ENCODE results near the gene ABR.

The ABR gene

DNA sequence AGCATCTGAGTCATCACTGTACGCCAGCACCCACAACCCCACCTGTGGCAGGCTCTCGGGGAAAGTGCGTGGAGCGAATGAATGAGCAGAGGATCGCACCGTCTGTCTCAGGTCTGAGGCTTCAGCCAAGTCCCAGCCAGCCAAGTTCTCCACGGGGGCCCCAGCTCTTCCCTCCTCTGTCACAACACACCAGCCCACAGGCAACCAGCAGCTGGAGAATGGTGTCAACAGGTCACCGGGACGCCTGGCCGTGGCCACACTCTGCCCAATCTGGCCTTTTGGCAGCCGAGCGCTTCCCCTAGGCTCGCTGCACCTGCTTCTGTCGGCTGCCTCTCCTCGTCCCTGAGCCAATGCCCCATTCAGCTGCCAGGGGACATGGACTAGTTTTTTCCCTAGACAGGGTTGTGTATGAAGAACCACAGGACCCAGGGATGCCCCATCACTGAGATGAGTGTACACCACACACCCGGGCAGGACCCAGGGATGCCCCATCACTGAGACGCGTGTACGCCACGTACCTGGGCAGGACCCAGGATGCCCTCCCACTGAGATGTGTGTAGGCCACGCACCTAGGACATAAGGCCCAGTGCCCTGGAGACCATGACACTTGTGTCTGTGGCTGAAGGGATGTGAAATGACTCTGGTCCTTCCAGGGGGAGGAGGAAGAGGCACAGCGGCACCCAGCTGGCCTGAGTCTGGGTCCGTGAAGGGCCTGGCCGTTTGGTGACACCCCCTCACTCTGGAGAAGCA is 52.8 kb downstream of the ABR start:
- TF ChIP-seq, protein P1, sequence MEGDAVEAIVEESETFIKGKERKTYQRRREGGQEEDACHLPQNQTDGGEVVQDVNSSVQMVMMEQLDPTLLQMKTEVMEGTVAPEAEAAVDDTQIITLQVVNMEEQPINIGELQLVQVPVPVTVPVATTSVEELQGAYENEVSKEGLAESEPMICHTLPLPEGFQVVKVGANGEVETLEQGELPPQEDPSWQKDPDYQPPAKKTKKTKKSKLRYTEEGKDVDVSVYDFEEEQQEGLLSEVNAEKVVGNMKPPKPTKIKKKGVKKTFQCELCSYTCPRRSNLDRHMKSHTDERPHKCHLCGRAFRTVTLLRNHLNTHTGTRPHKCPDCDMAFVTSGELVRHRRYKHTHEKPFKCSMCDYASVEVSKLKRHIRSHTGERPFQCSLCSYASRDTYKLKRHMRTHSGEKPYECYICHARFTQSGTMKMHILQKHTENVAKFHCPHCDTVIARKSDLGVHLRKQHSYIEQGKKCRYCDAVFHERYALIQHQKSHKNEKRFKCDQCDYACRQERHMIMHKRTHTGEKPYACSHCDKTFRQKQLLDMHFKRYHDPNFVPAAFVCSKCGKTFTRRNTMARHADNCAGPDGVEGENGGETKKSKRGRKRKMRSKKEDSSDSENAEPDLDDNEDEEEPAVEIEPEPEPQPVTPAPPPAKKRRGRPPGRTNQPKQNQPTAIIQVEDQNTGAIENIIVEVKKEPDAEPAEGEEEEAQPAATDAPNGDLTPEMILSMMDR (IDR thresholded peaks at IDR 0.05): no peak

DNA sequence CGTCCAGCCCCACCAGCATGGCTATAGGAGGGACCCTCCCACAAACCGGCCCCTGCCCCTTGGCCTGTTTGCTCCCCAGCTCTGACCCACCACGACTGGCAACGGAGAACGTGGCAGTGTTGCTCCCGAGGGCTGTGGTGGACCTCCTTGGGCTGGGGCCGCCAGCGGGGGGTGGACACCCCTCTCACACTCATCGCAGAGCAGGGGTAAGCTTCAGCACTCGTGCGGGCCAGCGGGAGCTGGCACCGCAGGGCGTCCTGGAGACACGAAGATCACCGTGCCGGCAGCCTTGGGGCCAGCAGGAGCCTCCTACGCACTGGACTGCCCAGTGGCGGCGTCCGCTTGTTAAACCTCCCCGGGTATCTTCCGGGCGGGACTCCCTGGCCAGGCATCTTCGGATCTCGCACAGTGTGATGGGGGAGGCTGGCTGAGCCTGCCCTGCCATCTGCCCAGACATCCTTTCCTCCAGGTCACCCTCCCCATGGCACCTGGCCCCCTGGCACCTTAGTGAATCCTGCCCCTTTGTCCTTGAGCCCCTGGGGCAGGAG is 53.5 kb downstream of the ABR start:
- TF ChIP-seq, protein P1 (IDR thresholded peaks at IDR 0.05): no peak

DNA sequence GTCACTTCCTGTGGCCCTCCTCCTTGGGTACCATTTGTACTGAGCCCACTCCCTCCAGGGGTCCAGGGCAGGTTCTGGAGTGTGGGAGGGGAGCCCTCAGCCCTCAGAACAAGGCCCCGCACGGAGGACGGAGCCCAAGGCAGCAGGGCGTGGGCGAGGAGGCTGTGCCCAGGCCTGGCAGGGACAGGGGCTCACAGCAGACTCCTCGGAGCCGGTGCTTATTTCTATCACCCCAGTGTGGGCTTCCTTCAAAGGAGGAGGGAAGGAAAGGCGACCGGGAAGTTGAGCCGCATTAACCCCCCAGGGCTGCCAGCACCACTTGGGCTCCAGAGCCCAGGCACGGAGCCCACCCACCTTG is 54.0 kb downstream of the ABR start:
- TF ChIP-seq, protein P1 (IDR thresholded peaks at IDR 0.05): no peak

DNA sequence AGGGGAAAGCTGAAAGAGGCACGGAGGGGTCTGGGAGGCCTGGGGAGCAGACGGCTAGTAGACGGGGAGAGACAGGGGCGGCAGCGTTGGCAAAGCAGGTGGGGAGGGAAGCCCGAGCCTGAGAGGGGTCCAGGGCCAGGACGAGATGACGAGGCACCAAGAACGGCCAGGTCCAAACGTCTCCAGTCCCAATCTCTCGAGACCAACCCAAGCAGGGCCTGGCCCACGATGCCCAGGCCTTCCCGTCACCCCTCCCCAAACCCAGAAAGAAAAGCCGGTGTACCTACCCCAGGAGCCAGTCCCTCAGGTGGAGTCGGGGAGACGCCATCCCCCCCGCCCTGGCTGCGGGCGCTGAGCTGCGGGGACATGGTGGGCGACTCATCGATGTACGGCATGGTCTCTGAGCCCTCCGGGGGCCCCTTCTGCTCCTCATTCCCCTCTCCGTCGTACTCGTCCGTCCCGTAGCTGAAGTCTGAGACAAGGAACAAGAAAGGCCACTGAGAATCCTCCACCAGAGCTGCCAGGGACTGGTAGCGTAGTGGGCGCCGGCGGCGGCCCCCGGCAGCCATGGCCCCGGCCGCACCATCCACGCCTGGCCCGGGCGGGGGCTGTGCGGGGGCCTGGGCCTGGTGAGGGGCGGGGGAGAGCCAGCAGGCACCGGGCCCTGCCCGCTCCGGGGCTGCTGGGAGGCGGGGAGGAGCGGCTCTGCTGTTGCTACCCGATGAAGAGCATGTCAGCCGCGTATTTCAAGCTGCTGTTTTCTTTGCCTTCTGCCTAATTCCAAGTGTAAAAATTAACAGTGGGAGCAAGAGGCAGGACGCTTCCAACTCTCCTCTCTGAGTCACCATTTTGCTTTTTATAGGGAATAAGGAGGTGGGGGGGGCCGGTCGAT is 54.6 kb downstream of the ABR start:
- TF ChIP-seq, protein P1 (IDR thresholded peaks at IDR 0.05): no peak

DNA sequence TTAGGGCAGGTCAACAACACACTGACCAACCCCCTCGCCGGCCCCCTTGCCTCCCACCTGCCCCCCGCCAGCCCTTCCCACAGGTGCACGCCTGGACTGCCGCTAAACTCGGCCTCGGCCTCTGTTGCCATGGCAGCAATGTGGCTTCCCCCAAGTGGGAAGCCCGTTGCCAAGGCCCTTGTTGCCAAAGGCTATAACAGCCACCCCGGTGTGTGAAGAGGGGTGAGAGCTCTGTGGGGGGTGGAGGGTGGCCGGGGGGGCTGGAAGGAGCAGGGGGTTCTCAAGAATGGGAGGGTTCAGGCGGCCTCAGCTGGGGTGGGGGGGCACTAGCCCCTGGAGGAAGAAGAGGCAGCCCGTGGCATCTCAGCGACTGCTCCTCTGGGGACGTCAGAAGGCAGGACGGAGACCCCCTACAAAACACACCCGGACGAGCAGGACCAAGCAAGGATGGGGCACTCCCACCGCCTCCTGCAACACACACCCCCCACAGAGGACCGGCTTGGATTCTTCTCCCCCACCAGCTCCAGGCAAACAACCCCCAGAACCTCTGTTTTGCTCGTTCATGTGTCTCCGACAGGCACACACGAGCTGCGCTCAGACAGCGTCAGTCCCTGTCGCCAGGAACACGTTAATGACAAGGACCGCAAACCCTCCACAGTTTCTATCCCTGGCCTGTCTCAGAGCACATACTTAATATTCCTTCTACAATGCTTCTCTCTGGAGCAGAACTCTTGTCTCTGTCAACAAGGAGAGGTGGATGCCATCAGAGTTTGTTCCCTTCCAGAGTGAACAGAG is 55.7 kb downstream of the ABR start:
- TF ChIP-seq, protein P1 (IDR thresholded peaks at IDR 0.05): no peak

DNA sequence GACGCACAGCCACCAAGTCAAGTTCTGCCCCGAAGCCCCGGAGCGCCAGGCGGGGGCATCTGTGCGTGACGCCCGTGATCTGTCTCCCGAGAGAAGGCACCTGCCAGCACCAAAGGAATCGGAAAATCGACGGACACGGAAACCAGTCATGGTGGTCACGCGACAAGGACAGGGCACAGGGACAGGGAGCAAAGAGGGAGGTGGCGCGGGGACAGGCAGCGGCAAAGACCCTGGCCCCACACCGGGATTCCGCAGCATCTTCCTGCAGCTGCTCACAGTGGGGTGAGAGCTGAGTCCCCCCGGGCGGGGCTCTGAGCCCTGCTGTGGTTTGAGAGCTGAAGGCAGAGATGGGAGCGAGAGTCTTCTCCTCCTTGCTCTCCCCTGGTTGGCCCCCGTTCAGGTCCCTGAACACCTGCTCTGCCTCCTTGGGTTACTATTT is 56.4 kb downstream of the ABR start:
- TF ChIP-seq, protein P1 (IDR thresholded peaks at IDR 0.05): no peak
